HG03159 (cell line): ENCODE data around the gene RAB9A.
"Not testable (repeated sequence)": the region's sequence is repeated elsewhere in the genome, so short reads cannot be mapped to it uniquely, and the experiment has no call there.

Experiments
- ATAC-seq: cut with Tn5 transposase; IDR thresholded peaks from one replicate; pipeline ENCODE4 v1.9.1; 2021; ENCODE audit warnings: mild to moderate bottlenecking, moderate library complexity; ENCODE audit not compliant: unreplicated experiment

Gene RAB9A

GRCh38 chrX:13669246-13669737, 19.6 kb upstream of the RAB9A start:
- ATAC-seq = peak; percentile 83

DNA sequence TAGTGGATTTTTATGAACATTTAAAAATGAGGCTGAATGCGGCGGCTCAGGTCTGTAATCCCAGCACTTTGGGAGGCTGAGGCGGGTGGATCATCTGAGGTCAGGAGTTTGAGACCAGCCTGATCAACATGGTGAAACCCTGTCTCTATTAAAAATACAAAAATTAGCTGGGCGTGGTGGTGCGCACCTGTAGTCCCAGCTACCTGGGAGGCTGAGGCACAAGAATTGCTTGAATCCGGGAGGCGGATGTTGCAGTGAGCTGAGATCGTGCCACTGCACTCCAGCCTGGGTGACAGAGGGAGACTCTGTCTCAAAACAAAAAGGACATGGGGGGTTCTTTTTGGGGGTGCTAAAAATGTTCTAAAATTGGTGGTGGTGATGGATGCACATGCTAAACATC, 19.2 kb upstream of the RAB9A start:
- ATAC-seq = not testable (repeated sequence)

DNA sequence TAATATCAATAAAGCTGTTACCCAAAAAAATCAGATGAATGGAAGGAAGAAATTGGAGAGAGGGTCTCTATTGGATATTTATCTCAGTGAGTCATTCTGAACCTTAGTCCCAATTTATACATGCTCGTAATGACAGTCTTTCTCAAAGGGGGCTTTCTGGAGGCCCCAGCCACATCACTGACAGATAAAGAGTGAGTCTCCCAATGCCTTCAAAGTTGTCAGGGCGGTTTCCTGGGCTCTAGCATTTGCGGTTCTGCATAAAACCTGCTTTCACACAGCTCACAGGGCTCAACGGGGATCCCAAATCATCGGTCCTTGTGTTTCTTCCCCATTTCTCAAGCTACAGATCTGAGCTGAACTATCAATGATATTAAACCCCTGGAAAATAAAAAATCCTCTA, 18.7 kb upstream of the RAB9A start:
- ATAC-seq = no peak

- no peak for ATAC-seq
Observed at GRCh38 chrX:13673016-13673415, 15.9 kb upstream of the RAB9A start.

- ATAC-seq = no peak
Observed at GRCh38 chrX:13676885-13677284, 12.0 kb upstream of the RAB9A start.

- not testable (repeated sequence) for ATAC-seq
Observed at GRCh38 chrX:13679700-13680099, 9.2 kb upstream of the RAB9A start.

DNA sequence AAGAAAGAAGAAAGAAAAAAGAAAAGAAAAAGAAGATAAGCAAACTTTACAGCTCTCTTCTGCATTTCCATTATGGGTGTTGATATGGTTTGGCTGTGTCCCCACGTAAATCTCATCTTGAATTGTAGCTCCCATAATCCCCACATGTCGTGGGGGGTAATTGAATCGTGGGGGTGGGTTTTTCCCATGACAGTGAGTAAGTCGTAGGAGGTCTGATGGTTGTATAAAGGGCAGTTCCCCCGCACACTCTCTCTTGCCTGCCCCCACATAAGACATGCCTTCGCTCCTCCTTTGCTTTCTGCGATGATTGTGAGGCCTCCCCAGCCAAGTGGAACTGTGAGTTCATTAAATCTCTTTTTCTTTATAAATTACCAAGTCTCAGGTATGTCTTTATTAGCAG, 7.3 kb upstream of the RAB9A start:
- no peak for ATAC-seq

DNA sequence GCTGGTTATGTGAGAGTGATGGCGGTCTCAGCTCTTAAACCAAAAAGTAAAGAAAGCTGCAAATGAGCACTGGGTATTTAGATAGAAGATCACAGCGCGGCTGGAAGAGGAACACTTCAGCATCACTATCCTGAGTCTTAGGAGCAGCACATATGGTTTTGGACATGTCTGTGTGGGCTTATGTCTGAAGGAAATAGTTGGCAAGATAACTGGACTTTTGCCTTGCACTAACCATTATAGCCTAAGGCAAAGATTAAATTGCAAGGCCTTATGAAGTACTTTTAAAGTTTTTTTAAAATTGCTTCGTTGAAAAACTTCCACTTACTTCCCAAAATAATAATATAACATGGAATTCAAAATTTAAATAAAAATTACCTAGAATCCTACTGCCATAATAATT, 4.6 kb upstream of the RAB9A start:
- no peak for ATAC-seq

GRCh38 chrX:13685126-13685763, 3.7 kb upstream of the RAB9A start:
- ATAC-seq = no peak

DNA sequence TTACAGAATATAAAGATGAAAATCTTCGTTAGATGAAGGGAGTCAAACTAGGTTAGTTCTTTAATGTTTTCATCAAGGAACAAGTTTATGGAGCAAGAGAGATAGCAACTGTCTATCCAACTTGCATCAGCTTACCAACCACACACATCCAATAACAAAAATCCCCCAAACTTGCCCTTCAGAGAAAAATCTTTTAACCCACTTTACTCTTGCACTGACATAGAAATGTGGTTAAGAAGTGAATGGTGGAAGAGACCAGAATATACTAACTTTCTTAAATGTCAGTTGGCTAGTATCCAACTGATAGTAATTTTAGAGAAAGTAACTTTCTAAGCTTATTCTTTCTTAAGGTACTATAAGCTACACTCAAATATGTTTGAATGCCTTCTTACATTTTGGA, 1.7 kb upstream of the RAB9A start:
- no peak for ATAC-seq

DNA sequence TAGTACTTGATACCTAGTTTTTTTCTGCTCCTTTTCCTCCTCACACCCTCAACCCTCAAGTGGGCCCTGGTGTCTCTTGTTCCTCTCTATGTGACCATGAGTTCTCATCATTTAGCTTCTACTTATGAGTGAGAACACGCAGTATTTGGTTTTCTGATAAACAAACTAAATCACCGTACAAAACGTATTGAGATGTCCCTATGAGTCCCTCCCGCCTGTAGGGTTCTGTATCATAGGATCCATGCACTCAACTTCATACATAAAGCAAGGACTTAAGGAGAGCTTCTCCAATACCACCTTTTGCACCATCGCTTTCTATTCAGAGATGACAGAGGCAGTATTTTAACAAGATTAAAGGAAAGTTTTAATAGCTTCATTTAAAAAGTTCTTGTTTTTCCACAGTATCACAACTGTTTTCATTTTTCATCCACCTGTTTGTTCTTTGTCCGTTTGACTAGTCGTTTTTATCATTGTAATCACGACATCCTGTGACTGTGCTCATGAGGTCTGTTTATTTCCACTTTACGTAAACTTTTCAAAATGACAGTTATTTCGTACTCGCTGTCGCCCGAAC, 457 bp upstream of the RAB9A start:
- no peak for ATAC-seq

- ATAC-seq = no peak
Observed at GRCh38 chrX:13689741-13690211, 848 bp downstream of the RAB9A start.

GRCh38 chrX:13690836-13691235, 1.9 kb downstream of the RAB9A start:
- ATAC-seq = no peak

DNA sequence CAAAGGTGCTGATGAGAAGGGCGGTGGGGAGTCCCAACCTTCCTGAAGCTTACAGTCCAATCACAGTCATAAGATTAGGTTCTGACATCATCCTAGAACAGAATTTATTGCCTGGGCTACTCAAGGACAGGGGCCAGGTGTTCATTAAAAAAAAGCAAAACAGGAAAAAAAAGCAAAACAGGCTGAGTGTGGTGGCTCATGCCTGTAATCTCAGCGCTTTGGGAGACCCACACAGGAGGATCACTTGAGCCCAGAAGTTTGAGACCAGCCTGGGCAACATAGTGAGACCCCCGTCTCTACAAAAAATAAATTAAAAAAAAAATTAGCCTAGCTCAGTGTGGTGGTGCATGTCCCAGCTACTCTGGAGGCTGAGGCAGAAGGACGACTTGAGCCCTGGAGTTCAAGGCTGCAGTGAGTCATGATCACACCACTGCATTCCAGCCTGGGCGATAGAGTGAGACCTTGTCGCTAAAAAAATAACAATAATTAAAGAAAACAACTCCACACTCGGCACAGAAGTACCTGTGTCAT, 3.0 kb downstream of the RAB9A start:
- no peak for ATAC-seq

DNA sequence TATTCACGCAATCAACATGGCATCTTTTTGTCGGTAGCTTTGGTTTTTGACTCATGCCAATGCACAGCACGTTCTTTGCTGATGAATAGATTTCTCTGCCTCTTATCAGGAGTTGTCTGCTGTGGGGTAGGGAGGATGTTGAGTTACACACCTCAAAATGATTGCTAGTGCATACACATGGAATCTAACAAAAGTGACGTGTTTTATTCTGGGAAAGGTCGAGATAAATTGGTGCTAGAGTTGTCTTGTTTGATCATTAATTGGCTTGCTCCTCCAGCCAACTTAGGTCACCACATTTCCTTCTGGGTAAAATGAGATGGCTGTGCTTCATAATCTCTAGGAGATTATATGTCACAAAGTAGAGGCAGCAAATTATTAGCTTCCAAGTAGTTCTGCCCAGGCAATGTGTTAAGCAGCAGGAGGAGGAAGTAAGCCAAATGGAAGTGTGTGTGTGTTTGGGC, 3.9 kb downstream of the RAB9A start:
- no peak for ATAC-seq

DNA sequence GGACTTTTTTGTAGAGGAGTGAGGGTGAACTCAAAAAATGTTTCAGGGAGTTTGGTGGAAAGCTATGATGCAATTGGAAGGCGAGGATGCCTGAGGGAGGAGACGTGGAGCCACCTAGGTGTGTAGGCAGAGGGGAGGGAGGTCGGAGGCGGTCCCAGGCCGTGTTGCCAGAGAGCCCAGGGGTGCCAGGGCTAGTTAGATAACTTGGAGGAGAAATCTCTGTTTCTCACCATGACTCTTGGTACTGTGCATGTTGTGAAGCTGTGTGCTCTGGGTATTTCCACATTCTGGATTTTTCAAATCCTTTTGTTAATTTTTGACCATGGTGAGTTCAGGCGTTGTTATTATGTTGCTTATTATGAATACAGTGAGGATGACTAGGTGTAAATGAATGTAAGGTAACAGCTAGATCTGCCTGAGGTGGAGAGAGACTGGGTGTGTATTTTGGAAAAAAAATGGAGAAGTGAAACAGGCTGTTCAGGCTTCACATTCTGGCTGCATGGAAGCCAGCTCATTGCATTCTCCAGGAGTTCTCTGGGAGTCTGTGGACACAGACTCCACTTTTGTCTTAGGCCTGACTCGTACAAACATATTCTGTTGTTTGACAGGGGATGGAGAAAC, 4.5 kb downstream of the RAB9A start:
- no peak for ATAC-seq

DNA sequence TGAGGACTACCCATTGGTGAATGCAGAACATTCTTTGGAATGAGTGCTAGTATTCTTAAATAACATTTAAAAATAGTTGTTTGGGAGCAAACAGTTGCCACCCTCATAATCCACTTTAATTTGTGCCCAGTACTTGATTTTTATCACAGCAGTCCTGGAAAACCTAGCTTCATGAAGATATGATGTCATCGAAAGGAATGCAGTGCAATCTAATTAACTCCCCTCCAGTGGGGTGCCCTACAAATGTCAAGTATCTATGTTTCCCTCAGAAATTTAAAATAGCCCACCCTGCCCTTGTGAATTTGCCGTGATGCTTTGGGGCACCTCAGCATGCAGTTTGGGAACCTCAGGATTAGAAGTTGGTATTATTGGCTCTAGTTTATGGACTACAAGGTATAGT, 5.4 kb downstream of the RAB9A start:
- ATAC-seq = no peak

GRCh38 chrX:13694983-13695382, 6.1 kb downstream of the RAB9A start:
- ATAC-seq = no peak

DNA sequence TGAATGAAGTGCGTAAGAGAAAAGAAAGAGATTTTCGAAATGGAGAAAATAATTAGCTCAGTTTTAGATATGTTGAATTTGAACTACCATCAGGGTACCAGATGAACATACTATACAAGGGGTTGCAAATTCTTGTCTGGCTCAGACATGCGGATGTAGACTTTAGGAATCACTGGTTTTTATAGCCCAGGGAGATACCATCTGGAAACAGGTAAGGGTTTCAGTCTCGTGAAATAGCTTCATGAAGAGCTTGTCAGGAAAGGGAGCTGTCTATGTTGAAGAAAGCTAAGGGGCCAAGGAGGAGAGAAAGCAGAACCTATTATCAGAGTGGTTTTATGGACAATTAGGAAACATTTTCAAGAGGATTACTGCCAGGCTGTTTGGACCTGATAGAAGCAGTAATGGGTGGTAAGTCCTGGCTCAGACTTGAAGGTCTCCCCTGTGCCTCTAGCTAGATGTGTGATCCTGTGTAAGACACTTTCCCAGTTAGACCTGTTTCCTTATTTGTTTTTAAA, 6.7 kb downstream of the RAB9A start:
- ATAC-seq = no peak

DNA sequence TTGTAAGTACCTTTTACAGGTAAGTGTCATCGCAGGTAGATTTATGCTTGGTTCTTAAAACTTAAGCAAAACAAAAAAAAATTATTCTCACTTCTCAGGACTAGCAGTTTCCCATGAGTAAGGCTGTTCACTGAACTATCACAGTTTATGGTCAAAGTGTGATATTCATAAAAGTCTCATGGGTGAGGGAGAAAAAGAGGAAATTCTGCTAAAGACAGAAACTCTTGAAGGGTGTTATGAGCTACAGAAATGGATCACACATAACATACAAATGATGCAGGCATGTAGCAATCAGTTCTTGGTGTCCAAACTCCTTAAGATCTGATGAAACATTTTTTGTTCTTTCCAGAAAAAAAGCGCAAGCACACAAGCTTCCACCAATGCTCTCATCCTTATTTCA, 8.5 kb downstream of the RAB9A start:
- ATAC-seq = peak; percentile 51

DNA sequence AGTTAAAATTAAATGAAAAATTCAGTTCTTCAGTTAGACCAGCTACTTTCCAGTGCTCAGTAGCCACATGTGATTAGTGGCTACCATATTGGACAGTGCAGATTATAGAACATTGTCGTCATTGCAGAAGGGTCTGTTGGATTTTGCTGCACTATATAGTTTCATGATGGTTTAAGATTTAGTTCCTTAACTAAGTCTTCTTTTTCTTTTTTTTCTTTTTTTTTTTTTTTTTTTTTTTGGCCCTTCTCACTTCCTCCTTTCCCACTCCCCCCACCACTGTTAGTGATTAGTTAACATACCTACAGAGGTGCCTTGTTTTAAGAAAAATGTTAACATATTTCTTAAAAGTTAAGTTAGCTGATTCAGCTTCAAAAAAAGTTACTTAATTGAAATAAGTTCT, 9.0 kb downstream of the RAB9A start:
- peak; percentile 14 for ATAC-seq

DNA sequence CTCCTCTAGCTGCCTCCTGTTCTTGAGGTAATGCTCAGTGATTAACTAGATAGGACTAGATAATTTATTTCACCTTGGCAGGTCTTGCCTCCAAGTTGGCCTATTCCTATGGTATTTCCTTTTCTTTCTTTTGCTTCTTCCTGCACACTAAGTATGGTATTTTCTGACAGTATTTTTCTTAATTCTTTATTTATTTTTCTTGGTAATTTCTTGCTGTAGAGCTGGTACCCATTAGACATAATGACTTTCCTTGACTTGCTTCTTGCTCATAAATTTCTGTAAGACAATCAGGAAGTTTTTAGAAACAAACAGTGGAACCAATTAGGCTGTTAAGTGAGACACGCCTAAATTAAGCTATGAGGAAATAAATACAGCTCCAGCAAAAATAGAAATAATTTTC, 9.5 kb downstream of the RAB9A start:
- no peak for ATAC-seq
